Nucleus accumbens (tissue), 56 donors: ENCODE measurements around the gene PDXK.

ENCODE experiments used
- DNase-seq, 56 donors: peaks; one replicate each; lab custom pipeline; 2025; lab: John Stamatoyannopoulos, UW

Gene PDXK

DNA sequence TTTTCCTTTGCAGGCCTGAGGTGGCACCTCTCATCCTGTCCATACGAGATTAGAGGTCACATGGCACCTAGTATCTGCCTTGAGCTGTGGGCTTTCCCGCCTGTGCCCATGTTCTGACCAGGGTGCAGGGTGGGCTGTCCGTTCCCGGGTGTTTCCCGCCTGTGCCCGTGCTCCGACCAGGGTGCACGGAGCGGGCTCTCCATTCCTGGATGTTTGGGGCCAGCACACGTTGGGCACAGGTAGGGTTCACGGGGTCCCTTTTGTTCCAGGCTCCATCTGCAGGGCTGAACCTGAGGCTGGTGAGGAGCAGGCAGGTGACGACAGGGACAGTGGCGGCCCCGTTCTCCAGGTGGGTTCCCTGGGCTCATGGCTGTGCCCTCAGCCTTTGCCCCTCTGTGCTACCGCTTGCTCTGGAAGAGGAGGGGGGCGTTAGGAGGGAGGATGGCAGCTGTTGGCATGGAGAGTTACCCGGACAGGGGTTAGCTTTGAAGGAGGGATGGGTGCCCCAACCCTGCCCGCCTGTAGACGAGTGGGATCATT, 80.4 kb downstream of the PDXK start:
- no peak for DNase-seq

DNA sequence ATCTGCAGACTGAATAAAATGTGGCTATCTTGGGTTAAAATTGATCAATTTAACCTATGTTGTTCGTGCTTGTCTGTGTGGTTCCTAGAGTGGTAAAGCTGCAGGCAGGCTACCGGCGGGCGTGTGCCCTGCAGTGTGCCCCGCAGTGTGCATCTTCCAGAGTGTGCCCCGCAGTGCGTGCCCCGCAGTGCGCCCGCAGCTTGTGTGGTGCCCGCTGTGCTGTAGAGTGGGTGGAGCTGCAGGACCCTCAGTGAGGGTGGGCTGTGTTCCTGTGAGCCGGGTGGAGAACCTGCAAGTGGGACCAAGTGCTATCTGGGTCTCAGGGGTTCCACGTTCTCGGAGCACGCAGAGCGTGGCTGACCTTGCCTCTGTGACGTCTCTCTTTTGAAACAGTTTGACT, 81.2 kb downstream of the PDXK start:
- no peak for DNase-seq

DNA sequence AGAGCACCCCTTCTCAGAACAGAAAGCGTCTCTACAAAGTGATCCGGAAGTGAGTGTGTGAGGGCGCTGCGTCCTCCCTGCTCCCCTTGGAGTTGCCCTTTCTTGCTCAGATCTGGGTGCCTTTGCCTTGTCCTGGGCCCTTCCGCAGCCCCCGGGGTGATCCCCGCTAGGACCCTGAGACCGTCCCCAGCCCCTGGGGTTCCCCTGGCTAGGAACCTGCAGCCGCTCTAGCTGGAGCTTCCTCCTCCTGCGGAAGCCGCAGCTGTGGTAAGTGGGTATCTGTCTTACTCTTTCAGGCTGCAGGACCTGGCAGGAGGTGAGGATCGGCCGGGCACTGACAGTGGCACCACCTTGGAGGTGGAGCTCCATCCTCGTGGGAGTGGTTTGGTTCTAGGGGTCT, 81.6 kb downstream of the PDXK start:
- DNase-seq, result no peak

DNA sequence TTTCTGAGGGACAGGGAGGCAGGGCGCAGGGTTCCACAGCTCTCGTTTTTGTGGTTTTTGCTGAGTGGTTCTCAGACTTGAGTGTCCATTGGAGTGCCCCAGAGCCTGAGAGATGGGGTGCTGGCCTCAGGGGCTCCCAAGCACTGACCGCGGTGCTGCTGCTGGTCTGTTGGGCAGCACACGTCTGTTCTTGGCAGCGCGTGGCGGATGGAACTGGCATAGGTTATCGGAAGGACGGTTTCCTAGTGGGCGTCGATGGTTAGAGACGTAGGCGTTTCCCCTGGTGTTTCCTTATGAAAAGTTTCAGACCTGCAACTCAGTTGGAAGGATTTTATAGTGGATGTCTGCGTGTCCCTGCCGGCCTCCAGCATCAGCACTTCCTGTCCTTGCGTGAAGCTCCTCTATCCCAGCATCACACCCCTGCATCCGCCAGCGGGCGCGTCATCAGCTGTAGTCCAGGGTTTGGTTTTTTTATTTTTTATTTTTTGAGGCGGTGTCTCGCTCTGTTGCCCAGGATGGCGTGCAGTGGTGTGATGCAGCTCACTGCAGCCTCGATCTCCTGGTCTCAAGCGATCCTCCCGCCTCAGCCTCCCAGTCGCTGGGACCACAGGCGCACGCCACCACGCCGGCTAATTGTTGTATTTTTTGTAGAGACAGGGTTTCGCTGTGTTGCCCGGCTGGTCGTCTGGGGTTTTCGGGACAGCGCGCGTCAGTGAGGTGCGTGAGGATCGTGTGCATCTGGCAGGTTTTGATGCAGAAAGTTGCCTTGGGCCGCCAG, 82.3 kb downstream of the PDXK start:
- DNase-seq, result no peak

DNA sequence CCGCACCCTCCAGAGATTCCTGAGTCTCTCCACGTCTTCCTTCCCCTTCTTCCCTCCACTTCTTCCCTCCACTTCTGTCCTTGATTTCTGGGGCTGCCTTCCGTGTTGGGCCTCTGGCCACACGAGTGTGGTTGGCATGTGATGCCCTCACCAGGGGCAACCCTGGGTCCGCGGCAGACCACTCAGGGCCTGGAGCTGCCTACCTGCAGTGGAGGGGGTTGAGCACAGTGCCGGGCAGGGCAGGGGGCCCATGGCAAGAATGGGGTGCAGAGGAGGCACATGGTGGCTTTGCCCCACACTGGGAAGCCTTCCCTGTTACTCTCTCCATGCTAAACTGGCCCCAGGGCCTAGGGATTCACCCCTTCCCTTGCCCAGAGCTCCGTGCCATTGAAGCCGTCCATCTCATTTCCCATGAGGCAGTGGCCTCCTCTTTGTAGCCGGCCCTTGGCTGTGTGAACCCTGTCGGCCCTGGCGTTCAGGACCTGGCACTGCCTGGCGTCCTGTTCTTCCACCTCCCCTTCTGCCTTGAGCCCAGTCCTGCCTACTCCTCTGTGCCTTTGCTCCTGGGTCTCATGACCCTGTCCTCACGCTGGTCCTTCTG, 83.9 kb downstream of the PDXK start:
- no peak for DNase-seq

- no peak for DNase-seq
Measured at GRCh38 chr21:43803558-43804300, 84.8 kb downstream of the PDXK start.

GRCh38 chr21:43805275-43805800, 86.4 kb downstream of the PDXK start:
- DNase-seq, result no peak

GRCh38 chr21:43806017-43806710, 87.2 kb downstream of the PDXK start:
- no peak for DNase-seq

DNA sequence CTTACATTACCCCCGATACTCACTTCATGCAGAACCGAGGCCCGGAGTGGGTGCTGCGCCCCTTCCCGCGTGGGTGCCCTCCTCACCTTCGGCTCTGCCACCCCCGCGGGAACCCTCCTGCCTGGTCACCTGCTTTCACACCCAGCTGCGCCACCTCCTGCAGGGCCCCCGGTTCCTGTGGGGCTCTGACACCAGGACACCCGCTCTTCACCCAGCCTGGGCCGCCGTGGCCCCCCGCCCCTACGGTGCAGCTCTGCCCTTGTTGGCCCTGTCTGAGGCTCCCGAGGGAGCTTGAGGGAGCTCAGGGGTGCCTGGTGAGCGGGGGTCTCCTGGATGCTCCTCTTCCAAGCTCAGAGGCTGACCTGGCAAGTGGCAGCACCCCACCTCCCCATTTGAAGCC, 89.4 kb downstream of the PDXK start:
- DNase-seq, result no peak

GRCh38 chr21:43808832-43809251, 89.9 kb downstream of the PDXK start:
- DNase-seq, result peak in 8 of 56 donors; percentile 4 to 30 (median 21)

- DNase-seq, result no peak
Measured at GRCh38 chr21:43809346-43809799, 90.4 kb downstream of the PDXK start.

DNA sequence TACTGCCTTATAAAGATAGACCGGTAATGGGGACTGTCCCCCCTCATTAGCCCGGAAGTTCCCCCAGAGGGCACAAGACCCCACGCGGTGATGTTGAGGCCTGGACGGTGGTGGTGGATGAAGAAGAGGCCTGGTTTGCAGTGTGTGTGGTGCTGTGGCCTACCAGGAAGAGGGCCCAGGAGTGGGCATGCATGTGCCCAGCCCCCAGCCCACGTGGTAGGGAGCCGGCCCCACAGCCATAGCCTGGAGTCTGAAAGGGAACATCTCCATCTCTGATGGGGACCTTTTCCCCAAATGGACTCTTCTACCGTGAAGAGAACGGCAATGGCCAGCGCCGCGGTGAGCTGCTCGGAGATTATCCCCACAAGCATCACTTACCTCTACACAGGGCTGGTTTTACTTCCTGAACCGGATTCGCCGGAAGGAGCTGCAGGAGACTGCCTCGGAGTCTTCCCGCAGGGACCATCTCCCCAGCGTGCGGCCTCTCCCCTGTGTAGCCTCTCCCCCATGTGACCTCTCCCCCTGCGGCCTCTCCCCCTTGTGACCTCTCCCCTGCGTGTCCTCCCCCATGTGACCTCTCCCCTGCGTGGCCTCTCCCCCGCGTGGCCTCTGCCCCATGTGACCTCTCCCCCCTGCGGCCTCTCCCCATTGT, 91.0 kb downstream of the PDXK start:
- DNase-seq, result no peak

GRCh38 chr21:43810505-43811261, 91.8 kb downstream of the PDXK start:
- DNase-seq, result peak in 53 of 56 donors; percentile 10 to 90 (median 57)

DNA sequence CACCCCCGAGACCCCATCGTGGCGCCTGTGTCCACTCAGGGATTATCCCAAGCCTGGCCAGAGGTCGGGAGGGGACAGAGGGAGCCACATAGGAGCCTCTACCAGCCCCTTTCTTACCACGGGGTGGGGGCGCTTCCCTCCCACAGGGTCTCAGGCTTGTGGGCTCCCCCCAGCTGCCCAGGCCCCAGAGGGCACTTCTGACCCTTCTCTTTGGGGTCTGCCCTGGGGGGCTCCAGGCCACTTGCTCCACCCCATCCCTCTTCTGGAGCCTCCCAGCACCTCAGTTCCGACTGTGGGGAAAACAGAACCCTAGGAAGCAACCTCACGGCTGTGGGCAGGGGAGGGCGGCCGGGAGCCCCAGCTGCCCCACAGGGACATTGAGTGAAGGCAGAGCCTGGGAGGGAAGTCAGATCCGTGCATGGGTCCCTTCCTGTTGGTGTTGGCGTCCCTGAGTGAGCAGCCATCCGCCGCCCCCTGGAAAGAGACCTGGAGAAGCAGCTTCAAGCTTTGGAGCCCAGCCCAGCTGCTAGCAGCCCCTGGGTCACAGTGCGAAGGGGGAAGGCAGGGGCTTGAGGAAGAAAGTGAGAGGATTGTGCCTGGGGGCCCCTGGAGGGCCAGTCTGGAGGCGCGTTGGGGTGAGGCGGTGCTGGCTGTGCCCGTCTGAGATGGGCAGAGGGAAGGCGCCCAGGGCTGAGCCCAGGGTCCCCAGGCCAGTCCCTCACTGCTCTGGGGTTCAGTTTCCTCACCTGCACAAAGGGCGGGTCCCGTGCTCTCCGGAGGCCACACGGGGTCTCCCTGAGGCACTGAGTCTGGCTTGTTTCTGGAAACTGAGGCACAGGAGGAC, 92.6 kb downstream of the PDXK start:
- DNase-seq, result no peak
